Prostate gland (tissue), 2 donors: ENCODE data around the gene TENT5C. TPM values are rescaled to one million over a fixed set of nuclear protein-coding genes. Genes with fewer than 3 reads are reported as not detected.

ENCODE experiments used
- DNase-seq: peaks from one replicate; pipeline ENCODE4 v3.0.0-alpha.2; 2019; ENCODE audit warnings: low spot score
- H3K27ac ChIP-seq, 2 donors: fragments of 200-600 bp; sonication (generic); 2 replicates each; pipeline ENCODE4 v1.5.1; 2017 to 2019
- H3K27me3 ChIP-seq: fragments of 200-600 bp; sonication (generic); replicated peaks from 2 replicates; pipeline ENCODE4 v1.5.1; 2019; ENCODE audit not compliant: insufficient read depth
- H3K36me3 ChIP-seq, 2 donors: fragments of 200-600 bp; sonication (generic); 1 replicate in 1 of 2; 2 replicates in 1 of 2; pipeline versions ENCODE4 v1.5.1 to v1.8.1; 2017 to 2019
- H3K4me1 ChIP-seq: fragments of 200-600 bp; sonication (generic); replicated peaks from 2 replicates; pipeline ENCODE4 v1.5.1; 2019
- H3K4me3 ChIP-seq, 2 donors: fragments of 200-600 bp; sonication (generic); 2 replicates each; pipeline ENCODE4 v1.5.1; 2017 to 2019
- H3K9me3 ChIP-seq: fragments of 200-600 bp; sonication (generic); 2 replicates; pipeline ENCODE4 v1.5.1; 2017
- CTCF ChIP-seq, 4 experiments: fragments of 200-600 bp in 2 of 4; fragments of 450-650 bp in 2 of 4; sonication (generic) in 2 of 4; IDR thresholded peaks; 1 replicate in 3 of 4; 2 replicates in 1 of 4; pipeline ENCODE4 v1.5.1; 2016 to 2019; ENCODE audit warnings: antibody characterized with exemption in 4 of 4, mild to moderate bottlenecking in 2 of 4, moderate library complexity in 2 of 4
- POLR2A ChIP-seq: fragments of 450-650 bp; IDR thresholded peaks from one replicate; pipeline ENCODE4 v1.6.1; 2016; ENCODE audit warnings: antibody characterized with exemption, mild to moderate bottlenecking
- POLR2AphosphoS5 ChIP-seq: sonication (generic); formaldehyde crosslinking; IDR thresholded peaks from one replicate; pipeline ENCODE4 v1.6.1; 2017; ENCODE audit warnings: antibody characterized with exemption
- WGBS: methylation state at CpG from one replicate; pipeline ENCODE4 v1.1.5; 2018; 5-methylcytosine and 5-hydroxymethylcytosine counted together
- intact Hi-C: fragments of 100-400 bp; cut with DNase I; formaldehyde crosslinking; loops from one replicate; pipeline ENCODE4 v1.14.2; 2022
- total RNA-seq, 2 donors: library from RNA; depleted of rRNA; stranded (reverse); fragments of >200 nt; gene quantifications; one replicate each; pipeline ENCODE4 v1.1.0, GENCODE V29; 2016

Gene TENT5C
- total RNA-seq, 2 donors from 2014 or later, result 23.1 to 28.7 TPM

GRCh38 chr1:117570988-117571409, 34.8 kb upstream of the TENT5C start:
- peaks cover 26% of the 10 kb centered on the region for H3K4me1 ChIP-seq
- H3K27me3 ChIP-seq, result no peaks in the 10 kb centered on the region
- H3K27ac ChIP-seq, result peak overlapping the region; percentile 11 to 27
- TF ChIP-seq POLR2AphosphoS5 (peak; percentile 74), CTCF (IDR thresholded peaks at IDR 0.05) (no peak), POLR2A (no peak)
- intact Hi-C loops, result no loop called here
- WGBS, result 61% methylated on average over 8 of the region's 8 CpGs
- peak; percentile 68 for DNase-seq
- H3K9me3 ChIP-seq, result no peaks in the 10 kb centered on the region
- no peaks in the 10 kb centered on the region for H3K36me3 ChIP-seq
- H3K4me3 ChIP-seq, result no peak overlapping the region

GRCh38 chr1:117571496-117571895, 34.4 kb upstream of the TENT5C start:
- no peak for DNase-seq
- intact Hi-C loops, result no loop called here
- Histone ChIP-seq H3K27ac (peak overlapping the region in 1 of 2 donors; percentile 11), H3K9me3 (no peaks in the 10 kb centered on the region), H3K27me3 (no peaks in the 10 kb centered on the region), H3K4me1 (peaks cover 26% of the 10 kb centered on the region), H3K36me3 (no peaks in the 10 kb centered on the region), H3K4me3 (no peak overlapping the region)
- no peak for TF ChIP-seq POLR2A
- TF ChIP-seq CTCF (IDR thresholded peaks at IDR 0.05), result no peak
- TF ChIP-seq POLR2AphosphoS5, result no peak
- WGBS, result 48% methylated on average over 5 of the region's 5 CpGs

- WGBS, result 69% methylated on average over 4 of the region's 4 CpGs
- H3K27ac ChIP-seq, result no peak overlapping the region
- H3K9me3 ChIP-seq, result no peaks in the 10 kb centered on the region
- no peak for TF ChIP-seq POLR2A
- TF ChIP-seq CTCF (IDR thresholded peaks at IDR 0.05), result no peak
- TF ChIP-seq POLR2AphosphoS5, result no peak
- H3K36me3 ChIP-seq, result no peaks in the 10 kb centered on the region
- intact Hi-C loops, result no loop called here
- H3K4me1 ChIP-seq, result peaks cover 26% of the 10 kb centered on the region
- no peak overlapping the region for H3K4me3 ChIP-seq
- no peaks in the 10 kb centered on the region for H3K27me3 ChIP-seq
- no peak for DNase-seq
These were observed 33.3 kb upstream of the TENT5C start for GRCh38 chr1:117572546-117572945.

- Histone ChIP-seq H3K36me3 (no peaks in the 10 kb centered on the region), H3K4me1 (peaks cover 26% of the 10 kb centered on the region), H3K4me3 (no peak overlapping the region), H3K9me3 (no peaks in the 10 kb centered on the region), H3K27ac (no peak overlapping the region), H3K27me3 (no peaks in the 10 kb centered on the region)
- DNase-seq, result no peak
- TF ChIP-seq POLR2A, result no peak
- no peak for TF ChIP-seq POLR2AphosphoS5
- no peak for TF ChIP-seq CTCF (IDR thresholded peaks at IDR 0.05)
- WGBS, result 77% methylated on average over 10 of the region's 10 CpGs
- intact Hi-C loops, result no loop called here
These were observed 32.3 kb upstream of the TENT5C start for GRCh38 chr1:117573386-117574023.

- no peak overlapping the region for H3K4me3 ChIP-seq
- H3K27me3 ChIP-seq, result no peaks in the 10 kb centered on the region
- peak; percentile 42 for DNase-seq
- intact Hi-C loops, result no loop called here
- WGBS, result 40% methylated on average over 5 of the region's 5 CpGs
- TF ChIP-seq POLR2AphosphoS5 (peak; percentile 85), CTCF (IDR thresholded peaks at IDR 0.05) (no peak), POLR2A (no peak)
- peaks cover 26% of the 10 kb centered on the region for H3K4me1 ChIP-seq
- H3K9me3 ChIP-seq, result no peaks in the 10 kb centered on the region
- H3K36me3 ChIP-seq, result no peaks in the 10 kb centered on the region
- H3K27ac ChIP-seq, result peak overlapping the region in 1 of 2 donors; percentile 50
These were observed 31.6 kb upstream of the TENT5C start for GRCh38 chr1:117574161-117574835.
